HUES6 (cell line): Measurements from ENCODE around the gene S1PR3.
A peak's percentile ranks its signal among the peaks of the same experiment; 100 is the strongest.

ENCODE experiments used
- H3K27ac ChIP-seq: 2 replicates; pipeline ENCODE4 v1.7.0; 2013; ENCODE audit warnings: low read depth, mild to moderate bottlenecking, low read length, inconsistent platforms
- H3K27me3 ChIP-seq: 2 replicates; pipeline ENCODE4 v1.6.1; 2013; ENCODE audit warnings: low read length; ENCODE audit not compliant: control insufficient read depth, insufficient read depth
- H3K36me3 ChIP-seq: 2 replicates; pipeline ENCODE4 v1.6.1; 2013; ENCODE audit warnings: low read length; ENCODE audit not compliant: control insufficient read depth, insufficient read depth
- H3K4me1 ChIP-seq: 2 replicates; pipeline ENCODE4 v1.6.1; 2013; ENCODE audit warnings: low read length; ENCODE audit not compliant: control insufficient read depth, insufficient read depth
- H3K4me3 ChIP-seq: 2 replicates; pipeline ENCODE4 v1.5.1; 2013; ENCODE audit warnings: low read depth, low read length
- H3K9ac ChIP-seq: one replicate; pipeline ENCODE4 v1.6.1; 2013; ENCODE audit warnings: mild to moderate bottlenecking, low read length
- H3K9me3 ChIP-seq: 2 replicates; pipeline ENCODE4 v1.6.1; 2013; ENCODE audit warnings: low read depth, low read length; ENCODE audit not compliant: control insufficient read depth, insufficient read depth

S1PR3 gene

DNA sequence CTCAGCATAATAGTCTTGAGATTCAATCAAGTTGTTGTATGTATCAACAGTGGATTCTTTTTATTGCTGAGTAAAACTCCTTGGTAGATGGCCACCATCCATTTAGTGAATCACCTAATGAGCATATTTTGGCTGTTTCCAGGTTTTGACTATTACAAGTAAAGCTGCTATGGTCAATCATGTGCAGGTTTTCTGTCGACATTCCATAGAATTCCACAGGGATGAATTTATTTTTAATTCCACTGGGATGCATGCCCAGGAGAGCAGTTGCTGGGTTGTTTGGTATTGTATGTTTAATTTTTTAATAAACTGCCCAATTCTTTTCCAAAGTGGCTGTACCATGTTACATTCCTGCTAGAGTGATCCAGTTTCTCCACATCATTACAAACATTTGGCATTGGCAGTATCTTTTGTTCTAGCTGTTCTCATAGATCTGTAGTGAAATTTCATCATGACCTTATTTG lies 10.5 kb upstream of the S1PR3 start:
- Histone ChIP-seq H3K4me1 (no peaks in the 10 kb centered on the region), H3K9me3 (peaks cover 5% of the 10 kb centered on the region; the same call in 1 of the 2 replicates), H3K27me3 (no peaks in the 10 kb centered on the region), H3K9ac (no peak overlapping the region), H3K27ac (no peak overlapping the region), H3K4me3 (no peak overlapping the region), H3K36me3 (no peaks in the 10 kb centered on the region)

DNA sequence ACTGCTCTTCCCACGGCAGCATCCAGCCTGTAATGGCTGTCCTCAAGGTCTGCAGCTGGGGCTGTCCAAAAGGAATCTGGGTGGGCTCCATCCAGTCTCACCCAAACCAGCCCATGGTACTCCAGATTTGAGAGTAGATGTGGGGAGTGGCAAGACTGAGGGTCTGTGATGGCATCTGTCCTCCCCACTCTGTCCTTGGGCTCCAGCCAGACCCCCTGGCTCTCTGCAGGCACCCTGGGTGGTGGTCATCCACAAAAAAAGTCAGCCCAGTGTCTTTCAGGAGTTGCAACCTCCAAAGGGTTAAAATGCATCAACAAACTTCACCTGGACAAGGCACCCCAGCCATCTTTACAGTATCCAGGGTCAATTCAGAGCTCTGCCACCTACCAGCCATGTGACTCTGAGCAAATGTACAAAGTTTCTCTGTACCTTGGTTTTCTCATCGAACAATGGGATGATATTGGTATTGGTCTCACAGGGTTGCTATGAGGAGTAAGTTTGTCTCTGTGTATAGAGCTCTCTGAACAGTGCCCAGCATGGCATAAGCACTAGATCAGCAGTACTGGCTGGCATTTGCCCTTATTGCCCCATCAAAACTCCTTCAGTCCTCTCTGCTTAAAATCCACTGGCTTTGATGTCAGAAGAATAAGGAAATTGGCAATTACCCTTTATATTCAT lies 7.3 kb upstream of the S1PR3 start:
- Histone ChIP-seq H3K4me3 (no peak overlapping the region), H3K27me3 (no peaks in the 10 kb centered on the region), H3K4me1 (peaks cover 4% of the 10 kb centered on the region), H3K36me3 (no peaks in the 10 kb centered on the region), H3K9ac (no peak overlapping the region), H3K9me3 (peaks cover 5% of the 10 kb centered on the region; the same call in 1 of the 2 replicates), H3K27ac (no peak overlapping the region)

- Histone ChIP-seq H3K36me3 (no peaks in the 10 kb centered on the region), H3K27ac (no peak overlapping the region), H3K4me1 (peaks cover 10% of the 10 kb centered on the region), H3K27me3 (no peaks in the 10 kb centered on the region), H3K9ac (no peak overlapping the region), H3K9me3 (peaks cover 5% of the 10 kb centered on the region; the same call in 1 of the 2 replicates), H3K4me3 (no peak overlapping the region)
These were observed 6.8 kb upstream of the S1PR3 start for GRCh38 chr9:88984543-88984883.

GRCh38 chr9:88985616-88986015 lies 5.7 kb upstream of the S1PR3 start:
- Histone ChIP-seq H3K4me1 (peaks cover 18% of the 10 kb centered on the region), H3K27ac (no peak overlapping the region), H3K9me3 (0 out of 2 replicates have a peak, but pooled peaks cover 3% of the 10 kb centered on the region), H3K9ac (no peak overlapping the region), H3K4me3 (no peak overlapping the region), H3K36me3 (no peaks in the 10 kb centered on the region), H3K27me3 (no peaks in the 10 kb centered on the region)

- Histone ChIP-seq H3K36me3 (no peaks in the 10 kb centered on the region), H3K27me3 (no peaks in the 10 kb centered on the region; the same call in 1 of the 2 replicates), H3K9me3 (no peaks in the 10 kb centered on the region), H3K9ac (no peak overlapping the region), H3K4me3 (no peak overlapping the region), H3K4me1 (peaks cover 19% of the 10 kb centered on the region), H3K27ac (no peak overlapping the region)
These were observed 4.5 kb upstream of the S1PR3 start for GRCh38 chr9:88986776-88987175.

DNA sequence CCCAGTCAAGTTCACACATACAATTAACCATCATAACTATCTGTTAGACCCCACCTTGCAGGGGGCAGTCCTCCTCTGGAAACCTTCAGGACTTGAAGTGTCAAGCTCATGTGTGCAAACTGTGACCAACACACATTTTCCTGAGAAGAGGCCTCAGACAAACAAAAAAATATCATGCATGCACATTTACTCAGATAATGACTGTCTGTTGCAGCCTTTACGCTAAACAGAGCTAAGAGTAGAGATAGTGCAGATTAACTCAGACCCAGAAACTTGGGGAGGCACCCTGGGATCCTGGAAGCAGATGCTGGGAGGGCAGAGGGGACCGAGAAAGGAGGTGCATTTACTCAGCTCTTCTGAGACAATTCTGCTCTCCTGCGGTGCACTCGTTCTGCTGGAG lies 3.6 kb upstream of the S1PR3 start:
- Histone ChIP-seq H3K36me3 (no peaks in the 10 kb centered on the region), H3K4me1 (peaks cover 26% of the 10 kb centered on the region), H3K9ac (no peak overlapping the region), H3K4me3 (no peak overlapping the region), H3K9me3 (no peaks in the 10 kb centered on the region), H3K27ac (no peak overlapping the region), H3K27me3 (peaks cover 3% of the 10 kb centered on the region)

GRCh38 chr9:88988796-88989641 lies 2.2 kb upstream of the S1PR3 start:
- Histone ChIP-seq H3K9me3 (no peaks in the 10 kb centered on the region), H3K4me1 (peaks cover 28% of the 10 kb centered on the region), H3K9ac (no peak overlapping the region), H3K4me3 (no peak overlapping the region), H3K27me3 (peaks cover 3% of the 10 kb centered on the region), H3K27ac (no peak overlapping the region), H3K36me3 (no peaks in the 10 kb centered on the region)

- H3K27ac ChIP-seq = no peak overlapping the region
These were observed 1.1 kb upstream of the S1PR3 start for GRCh38 chr9:88990041-88990728.

DNA sequence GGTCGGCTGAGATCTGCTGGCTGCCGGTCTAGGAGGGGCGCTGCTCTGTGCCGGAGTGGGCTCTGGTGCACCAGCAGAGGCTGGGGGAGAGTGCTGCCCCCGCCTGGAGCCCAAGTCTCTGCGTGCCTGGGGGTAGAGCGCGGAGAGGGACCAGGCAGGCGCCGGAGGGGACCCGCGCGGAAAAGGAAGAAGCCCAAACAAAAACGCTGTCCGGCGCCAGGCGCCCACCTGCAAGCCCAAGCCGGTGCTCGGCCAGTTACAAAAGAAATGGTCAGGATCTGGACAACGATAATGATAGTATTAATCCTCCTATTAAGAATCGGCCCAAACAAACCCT lies 571 bp upstream of the S1PR3 start:
- peak overlapping the region; percentile 58 for H3K9ac ChIP-seq
- no peaks in the 10 kb centered on the region for H3K9me3 ChIP-seq
- peaks cover 28% of the 10 kb centered on the region for H3K4me1 ChIP-seq
- peaks cover 6% of the 10 kb centered on the region; the same call in 1 of the 2 replicates for H3K36me3 ChIP-seq
- peak overlapping the region; percentile 85 for H3K4me3 ChIP-seq
- H3K27me3 ChIP-seq = peaks cover 3% of the 10 kb centered on the region
- H3K27ac ChIP-seq = no peak overlapping the region

More at GRCh38 chr9:88990041-88990728, 1.1 kb upstream of the S1PR3 start:
- peak overlapping the region; percentile 85 for H3K4me3 ChIP-seq
- peak overlapping the region; percentile 19 for H3K9ac ChIP-seq
- H3K4me1 ChIP-seq = peaks cover 28% of the 10 kb centered on the region
- no peaks in the 10 kb centered on the region for H3K9me3 ChIP-seq
- peaks cover 5% of the 10 kb centered on the region; the same call in 1 of the 2 replicates for H3K36me3 ChIP-seq
- peaks cover 3% of the 10 kb centered on the region for H3K27me3 ChIP-seq

- peak overlapping the region; percentile 78 for H3K9ac ChIP-seq
- H3K36me3 ChIP-seq = peaks cover 14% of the 10 kb centered on the region; the same call in 1 of the 2 replicates
- no peak overlapping the region for H3K27ac ChIP-seq
- peaks cover 28% of the 10 kb centered on the region for H3K4me1 ChIP-seq
- peaks cover 3% of the 10 kb centered on the region for H3K27me3 ChIP-seq
- peak overlapping the region; percentile 85 for H3K4me3 ChIP-seq
- no peaks in the 10 kb centered on the region for H3K9me3 ChIP-seq
These were observed 1.3 kb downstream of the S1PR3 start for GRCh38 chr9:88992556-88992955.
